Measurements from ENCODE around the gene ACER2.
A peak's percentile ranks its signal among the peaks of the same experiment; 100 is the strongest.
"Not testable (repeated sequence)": the region's sequence is repeated elsewhere in the genome, so short reads cannot be mapped to it uniquely, and the experiment has no call there.

ACER2 gene

GRCh38 chr9:19408693-19409400, at the start of gene ACER2:
ACER2 (plus strand) TSS chr9:19409009; CDS start chr9:19409085, 76 bp downstream.
- peak; percentile 80 for DNase-seq

GRCh38 chr9:19369107-19369506, 39.7 kb upstream of the ACER2 start:
- no peak for DNase-seq

GRCh38 chr9:19371942-19372341, 36.9 kb upstream of the ACER2 start:
- peak; percentile 12 for DNase-seq

GRCh38 chr9:19372567-19372966, 36.2 kb upstream of the ACER2 start:
- no peak for DNase-seq

- no peak for DNase-seq
These were observed 35.3 kb upstream of the ACER2 start for GRCh38 chr9:19373527-19373926.

- no peak for DNase-seq
These were observed 33.3 kb upstream of the ACER2 start for GRCh38 chr9:19375538-19375937.

- DNase-seq, result no peak
These were observed 31.9 kb upstream of the ACER2 start for GRCh38 chr9:19376931-19377330.

- DNase-seq, result no peak
These were observed 30.6 kb upstream of the ACER2 start for GRCh38 chr9:19378164-19378563.

- no peak for DNase-seq
These were observed 30.2 kb upstream of the ACER2 start for GRCh38 chr9:19378647-19379046.

GRCh38 chr9:19379283-19379682, 29.5 kb upstream of the ACER2 start:
- no peak for DNase-seq

- DNase-seq, result no peak
These were observed 29.1 kb upstream of the ACER2 start for GRCh38 chr9:19379697-19380046.

- no peak for DNase-seq
These were observed 28.1 kb upstream of the ACER2 start for GRCh38 chr9:19380826-19381075.

- DNase-seq, result no peak
These were observed 27.2 kb upstream of the ACER2 start for GRCh38 chr9:19381656-19382055.

GRCh38 chr9:19385212-19385611, 23.6 kb upstream of the ACER2 start:
- DNase-seq, result not testable (repeated sequence)

GRCh38 chr9:19385786-19386501, 22.9 kb upstream of the ACER2 start:
- no peak for DNase-seq

GRCh38 chr9:19386502-19387044, 22.2 kb upstream of the ACER2 start:
- no peak for DNase-seq

GRCh38 chr9:19387317-19387716, 21.5 kb upstream of the ACER2 start:
- DNase-seq, result no peak

GRCh38 chr9:19389539-19389938, 19.3 kb upstream of the ACER2 start:
- not testable (repeated sequence) for DNase-seq

- no peak for DNase-seq
These were observed 11.0 kb upstream of the ACER2 start for GRCh38 chr9:19397845-19398244.

- not testable (repeated sequence) for DNase-seq
These were observed 5.6 kb upstream of the ACER2 start for GRCh38 chr9:19403231-19403630.

GRCh38 chr9:19404283-19405075, 4.3 kb upstream of the ACER2 start:
- no peak for DNase-seq

- no peak for DNase-seq
These were observed 3.0 kb upstream of the ACER2 start for GRCh38 chr9:19405771-19406170.

- DNase-seq, result peak; percentile 41
These were observed 505 bp upstream of the ACER2 start for GRCh38 chr9:19408316-19408692.
